HFFc6 (cell line): ENCODE results near the gene GOLGA8F. TPM values are rescaled to one million over a fixed set of nuclear protein-coding genes. Genes with fewer than 3 reads are reported as not detected.
"Not testable (repeated sequence)": the region's sequence is repeated elsewhere in the genome, so short reads cannot be mapped to it uniquely, and the experiment has no call there.

Source experiments
- DNase-seq: peaks from one replicate; pipeline ENCODE4 v3.0.0-alpha.2; 2018
- H3K27ac Mint-ChIP-seq: 2 replicates; pipeline ENCODE4 v1.8.0; 2020; ENCODE audit warnings: mild to moderate bottlenecking, mixed read lengths
- H3K27me3 Mint-ChIP-seq: 2 replicates; pipeline ENCODE4 v1.8.0; 2021; ENCODE audit warnings: mild to moderate bottlenecking, moderate library complexity, mixed read lengths; ENCODE audit not compliant: insufficient read depth
- H3K36me3 Mint-ChIP-seq: 2 replicates; pipeline ENCODE4 v1.8.0; 2021; ENCODE audit warnings: low read depth, mixed read lengths
- H3K4me1 Mint-ChIP-seq: 2 replicates; pipeline ENCODE4 v1.8.0; 2020; ENCODE audit warnings: low read depth, mixed read lengths
- H3K4me3 Mint-ChIP-seq: 2 replicates; pipeline ENCODE4 v1.8.0; 2020; ENCODE audit warnings: mild to moderate bottlenecking, moderate library complexity, mixed read lengths
- H3K9me3 Mint-ChIP-seq: 2 replicates; pipeline ENCODE4 v1.8.0; 2020; ENCODE audit warnings: mild to moderate bottlenecking, mixed read lengths
- long read RNA-seq: library from polyadenylated mRNA; unstranded; transcript quantifications from one replicate; pipeline ENCODE4 v2.0.0, GENCODE V29; 2019
- microRNA-seq: library from miRNA; unstranded; fragments of <30 nt; microRNA quantifications from one replicate; pipeline ENCODE4, GENCODE V29; 2019
- total RNA-seq, 6 experiments: library from RNA; stranded (reverse); fragmentation: NEBNext Ultra II Directional; extraction: Animal tissue kit (Norgen Biotek cat#: 25700); gene quantifications; 2 replicates in 1 of 6; 3 replicates in 5 of 6; pipeline ENCODE4 v1.2.3, GENCODE V29; 2021

The GOLGA8F gene
- total RNA-seq = under 1 TPM in 1 of 6 experiments, not detected in 5; 0.06 TPM
- long read RNA-seq = 0 reads

- H3K36me3 Mint-ChIP-seq, DNase-seq, H3K4me3 Mint-ChIP-seq, H3K27me3 Mint-ChIP-seq, H3K9me3 Mint-ChIP-seq, H3K4me1 Mint-ChIP-seq, H3K27ac Mint-ChIP-seq: not testable (repeated sequence)
Measured at GRCh38 chr15:28378364-28378763, at the start of gene GOLGA8F. Gene GOLGA8F, plus strand, starts transcription at chr15:28378664. Its CDS starts 98 bp downstream, at chr15:28378762.

DNA sequence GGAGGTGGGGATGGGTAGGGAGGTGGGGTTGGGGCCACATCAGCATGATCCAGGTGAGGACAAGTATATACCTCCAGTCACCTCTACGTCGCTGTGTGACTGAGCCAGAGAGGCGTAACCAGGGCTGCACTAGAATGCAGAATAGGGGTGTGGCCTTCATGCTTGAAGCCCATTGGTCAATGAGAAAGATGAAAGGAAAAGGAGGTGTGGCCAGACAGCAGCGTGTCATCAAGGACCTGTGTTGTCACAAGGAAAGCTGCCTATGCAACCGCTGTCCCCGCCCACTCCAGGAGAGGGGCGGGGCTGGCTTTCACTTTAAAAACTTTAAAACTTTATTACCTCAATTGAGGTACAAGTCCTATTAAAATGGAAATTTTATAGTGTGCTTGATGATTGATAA lies 20.5 kb upstream of the GOLGA8F start, which contains the start of gene GOLGA6L24:
GOLGA6L24 (minus strand) TSS at position 101 of the 400 bp plus-strand sequence; CDS start at position 40, 61 bp downstream.
- H3K36me3 Mint-ChIP-seq, H3K27me3 Mint-ChIP-seq, H3K4me3 Mint-ChIP-seq, DNase-seq, H3K9me3 Mint-ChIP-seq, H3K27ac Mint-ChIP-seq, H3K4me1 Mint-ChIP-seq: not testable (repeated sequence)

DNA sequence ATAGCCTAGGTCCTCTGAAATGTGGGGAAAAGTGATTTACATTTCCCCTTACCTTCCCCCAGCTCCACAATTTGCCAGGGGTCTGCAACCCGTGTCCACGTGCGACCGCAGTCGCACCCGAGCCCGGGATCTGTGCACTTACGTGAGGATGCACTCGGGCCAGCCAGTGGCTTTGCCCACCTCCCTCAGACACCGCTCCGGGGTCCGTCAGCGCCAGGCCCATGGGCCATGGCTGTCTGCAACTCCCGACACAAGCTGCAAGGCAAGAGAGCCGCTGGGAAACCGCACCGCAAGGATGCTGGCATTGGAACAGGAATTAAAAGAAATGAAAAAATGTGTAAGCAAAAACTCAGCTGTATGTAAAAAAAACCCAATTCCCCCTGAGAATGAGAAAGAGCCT lies 13.0 kb upstream of the GOLGA8F start:
- not testable (repeated sequence) for H3K4me1 Mint-ChIP-seq, H3K27me3 Mint-ChIP-seq, H3K36me3 Mint-ChIP-seq, DNase-seq, H3K4me3 Mint-ChIP-seq, H3K9me3 Mint-ChIP-seq, H3K27ac Mint-ChIP-seq

DNA sequence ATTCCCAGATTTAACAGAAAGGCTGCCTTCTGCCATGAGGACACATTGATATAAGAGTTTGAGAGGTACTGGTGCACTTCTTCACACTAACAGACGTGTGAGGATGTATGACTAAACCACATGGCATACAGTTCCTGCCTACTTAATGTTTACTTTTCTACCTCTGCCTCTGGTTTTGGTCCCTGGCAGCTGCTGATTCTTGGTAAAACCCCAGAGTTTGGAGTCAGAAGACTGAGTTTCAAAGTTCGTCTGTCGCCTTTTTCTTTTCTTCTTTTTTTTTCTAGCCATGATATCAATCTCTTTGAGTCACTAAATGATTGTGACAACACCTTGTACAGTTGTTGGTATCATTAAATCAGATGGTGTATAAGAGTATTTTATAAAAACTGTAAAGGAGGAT lies 1.6 kb downstream of the GOLGA8F start:
- H3K9me3 Mint-ChIP-seq, DNase-seq, H3K4me1 Mint-ChIP-seq, H3K36me3 Mint-ChIP-seq, H3K27me3 Mint-ChIP-seq, H3K4me3 Mint-ChIP-seq, H3K27ac Mint-ChIP-seq: not testable (repeated sequence)

DNA sequence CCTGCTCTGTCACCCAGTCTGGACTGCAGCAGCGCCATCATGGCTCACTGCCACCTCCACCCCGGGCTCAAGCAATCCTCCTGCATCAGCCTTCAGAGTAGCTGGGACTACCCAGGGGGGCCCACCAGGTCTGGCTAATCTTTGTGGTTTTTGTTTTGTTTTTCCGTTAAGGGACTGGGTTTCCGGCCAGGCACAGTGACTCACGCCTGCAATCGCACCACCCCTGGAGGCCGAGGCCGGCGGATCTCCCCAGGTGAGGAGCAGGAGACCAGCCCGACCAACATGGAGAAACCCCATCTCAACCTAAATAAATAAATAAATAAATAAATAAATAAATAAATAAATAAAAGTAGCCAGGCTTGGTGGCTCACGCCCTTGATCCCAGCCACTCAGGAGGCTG lies 17.6 kb downstream of the GOLGA8F start:
- not testable (repeated sequence) for H3K4me3 Mint-ChIP-seq, H3K27me3 Mint-ChIP-seq, H3K36me3 Mint-ChIP-seq, DNase-seq, H3K4me1 Mint-ChIP-seq, H3K9me3 Mint-ChIP-seq, H3K27ac Mint-ChIP-seq

GRCh38 chr15:28402774-28403435 lies 24.4 kb downstream of the GOLGA8F start:
- H3K36me3 Mint-ChIP-seq, H3K27me3 Mint-ChIP-seq, H3K9me3 Mint-ChIP-seq, DNase-seq, H3K4me1 Mint-ChIP-seq, H3K4me3 Mint-ChIP-seq, H3K27ac Mint-ChIP-seq: not testable (repeated sequence)

DNA sequence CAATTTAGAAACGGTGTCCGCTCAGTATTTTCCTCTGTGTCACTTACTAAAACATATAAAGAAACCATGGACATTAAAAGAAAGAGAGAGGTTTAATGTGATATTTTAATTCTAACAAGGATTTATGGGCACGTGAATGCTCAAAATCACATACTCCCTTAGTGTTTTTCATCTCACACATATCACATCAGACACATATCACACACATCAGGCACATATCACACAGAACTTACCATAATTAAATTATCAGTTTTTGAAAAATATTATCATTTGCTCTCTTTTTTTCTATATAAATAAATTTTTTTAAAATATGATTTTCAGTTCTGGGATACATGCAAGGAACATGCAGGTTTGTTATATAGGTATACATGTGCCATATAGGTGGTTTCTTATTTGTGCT lies 42.0 kb downstream of the GOLGA8F start:
- not testable (repeated sequence) for H3K9me3 Mint-ChIP-seq, H3K27me3 Mint-ChIP-seq, H3K27ac Mint-ChIP-seq, H3K4me1 Mint-ChIP-seq, H3K36me3 Mint-ChIP-seq, DNase-seq, H3K4me3 Mint-ChIP-seq

- H3K27me3 Mint-ChIP-seq, H3K4me1 Mint-ChIP-seq, H3K4me3 Mint-ChIP-seq, H3K27ac Mint-ChIP-seq, H3K36me3 Mint-ChIP-seq, H3K9me3 Mint-ChIP-seq, DNase-seq: not testable (repeated sequence)
Measured at GRCh38 chr15:28435594-28435993, 57.1 kb downstream of the GOLGA8F start.

Small RNA genes within 50 kb of the gene (microRNA-seq; reads per million reads assigned to microRNA genes)
- gene MIR4509-2 = not detected

Other genes with a start within 250 kb of the GOLGA8F start
- 10 to 100 TPM; 33.6 to 47.3 (median 37.0) TPM for gene HERC2, start 56.5 kb upstream of the GOLGA8F start, total RNA-seq
- not detected for gene GOLGA6L24, start 20.6 kb upstream of the GOLGA8F start, total RNA-seq
- gene GOLGA8G, start 154.3 kb downstream of the GOLGA8F start, total RNA-seq = under 1 TPM in 1 of 6 experiments, not detected in 5; 0.17 TPM
- gene GOLGA6L25, start 174.9 kb downstream of the GOLGA8F start, total RNA-seq = not detected